Ecto neural progenitor cell (in vitro differentiated cells): ENCODE results near the gene GLMN.
A peak's percentile ranks its signal among the peaks of the same experiment; 100 is the strongest.

Experiments used
- DNase-seq: peaks from one replicate; pipeline ENCODE4 v3.0.0-alpha.2; 2018; ENCODE audit warnings: low spot score

GLMN gene

DNA sequence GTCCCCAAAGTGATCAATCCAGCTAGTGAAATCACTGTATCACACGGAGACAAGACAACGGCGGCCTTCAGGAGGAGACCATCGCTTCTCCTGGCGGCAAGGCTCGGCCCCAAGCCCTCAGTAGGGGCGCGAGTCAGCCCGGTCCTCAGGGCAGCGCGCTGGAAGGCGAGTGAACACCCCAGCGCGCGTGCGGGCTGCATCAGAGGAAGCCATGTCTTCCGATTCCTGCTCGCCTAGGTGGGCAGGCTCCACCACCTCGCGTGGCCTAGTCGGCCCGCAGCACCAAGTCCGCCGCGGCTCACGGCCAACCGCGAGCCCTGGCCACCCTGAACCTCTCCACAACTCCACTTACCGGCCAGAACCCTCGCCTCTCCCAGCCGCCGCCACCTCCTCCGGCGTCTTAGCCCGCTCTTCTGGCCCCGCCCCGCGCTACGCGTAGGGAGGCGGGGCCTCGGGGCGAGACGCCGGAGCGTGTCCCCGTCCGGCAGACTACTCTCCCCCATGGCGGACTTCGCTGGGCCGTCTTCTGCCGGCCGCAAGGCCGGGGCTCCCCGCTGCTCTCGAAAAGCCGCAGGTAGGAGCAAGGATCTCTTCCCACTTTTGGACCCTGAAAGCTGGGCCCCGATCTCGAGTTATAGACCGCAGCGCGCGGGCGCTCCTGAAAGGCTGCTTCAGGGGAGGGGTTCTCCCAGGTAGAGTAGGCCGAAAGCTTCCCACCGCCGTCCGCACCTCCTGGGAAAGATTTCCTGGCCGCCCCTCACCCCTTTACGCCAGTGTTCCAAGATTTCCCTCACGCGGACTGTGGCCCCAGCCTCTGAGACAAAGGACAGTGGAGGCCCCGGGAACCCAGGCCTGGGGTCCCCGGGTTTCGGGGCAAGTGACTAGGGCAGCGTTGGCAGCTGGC, at the start of gene GLMN, which contains the start of gene RPAP2:
TSS of gene GLMN (minus strand) at position 415 of the 904 bp plus-strand sequence. CDS start 988 bp downstream, outside the sequence.
TSS of gene RPAP2 (plus strand) at position 487 of the 904 bp plus-strand sequence. CDS start at position 502, 15 bp downstream.
- DNase-seq, result peak; percentile 88

DNA sequence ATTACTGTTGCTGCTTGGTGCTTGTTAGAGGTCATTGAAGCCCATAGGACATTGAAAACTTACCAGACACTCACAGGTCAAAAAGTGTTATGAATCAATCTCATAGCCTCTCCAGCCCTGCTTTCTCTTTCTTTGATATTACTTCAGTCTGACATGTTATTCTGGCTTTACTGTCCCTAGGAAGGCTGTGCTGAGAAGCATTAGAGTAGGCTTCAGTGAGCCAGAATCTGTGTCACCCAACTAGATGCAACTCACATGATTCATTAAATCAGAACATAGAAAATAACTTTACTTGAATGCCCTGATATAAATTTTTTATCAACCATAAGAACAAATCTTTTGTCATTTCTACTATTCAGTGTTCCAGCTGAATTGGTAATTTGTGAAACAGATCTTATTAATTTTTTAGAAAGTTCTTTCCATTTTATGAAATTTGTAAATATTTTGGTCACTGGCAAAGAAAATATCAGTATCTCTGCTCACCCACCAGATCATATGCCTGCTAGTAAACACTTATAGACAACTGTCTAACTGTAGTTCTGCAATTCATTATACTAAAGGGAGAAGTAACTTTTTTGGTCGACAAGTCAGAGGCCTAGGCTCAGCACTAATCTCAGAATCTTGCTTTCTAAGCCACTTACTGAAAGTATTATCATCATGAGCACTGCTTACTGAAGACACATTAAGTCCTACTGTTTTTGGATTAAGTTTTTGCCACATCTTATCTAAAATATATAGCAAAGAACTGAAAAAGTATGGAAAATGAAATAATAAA, 48.3 kb upstream of the GLMN start:
- DNase-seq, result no peak

- DNase-seq, result no peak
Observed at GRCh38 chr1:92343061-92343460, 44.3 kb upstream of the GLMN start.

DNA sequence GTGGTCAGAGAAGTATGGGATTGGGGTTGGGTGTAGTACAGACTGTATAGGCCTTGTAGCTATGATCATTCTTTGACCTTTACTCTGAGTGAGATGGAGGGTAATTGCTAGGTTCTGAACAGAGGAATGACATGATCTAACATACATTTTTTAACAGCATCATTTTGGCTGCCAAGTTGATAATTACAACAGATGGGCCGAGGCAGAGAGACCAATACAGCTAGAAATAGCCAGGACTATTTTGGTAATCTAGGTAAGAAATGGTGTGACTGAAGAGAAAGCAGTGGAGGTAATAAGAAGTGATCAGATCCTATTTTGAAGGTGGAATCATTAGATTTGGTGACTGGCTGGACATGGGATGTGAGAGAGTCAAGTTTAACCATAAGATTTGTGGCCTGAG, 43.6 kb upstream of the GLMN start:
- DNase-seq, result no peak

- no peak for DNase-seq
Observed at GRCh38 chr1:92340154-92340553, 41.4 kb upstream of the GLMN start.

DNA sequence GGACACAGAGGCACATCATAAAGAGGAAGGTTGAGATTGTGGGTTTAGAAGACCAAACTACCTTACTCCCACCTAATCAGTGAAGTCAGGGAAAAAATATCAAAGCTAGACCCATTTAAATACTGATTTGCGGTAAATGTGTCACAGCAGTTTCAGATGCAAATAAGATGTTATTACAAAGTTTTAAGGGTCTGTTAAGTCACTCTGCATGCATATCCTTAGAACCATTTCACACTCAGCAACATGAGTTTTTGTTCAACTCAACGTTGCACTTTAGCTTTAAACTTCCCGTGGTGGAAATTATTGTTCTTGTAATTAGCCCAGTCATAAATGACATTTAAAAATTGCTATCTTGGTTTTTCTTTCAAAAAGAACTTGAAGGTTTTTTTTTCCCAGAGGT, 34.9 kb upstream of the GLMN start:
- no peak for DNase-seq

- no peak for DNase-seq
Observed at GRCh38 chr1:92329347-92330129, 30.8 kb upstream of the GLMN start.

DNA sequence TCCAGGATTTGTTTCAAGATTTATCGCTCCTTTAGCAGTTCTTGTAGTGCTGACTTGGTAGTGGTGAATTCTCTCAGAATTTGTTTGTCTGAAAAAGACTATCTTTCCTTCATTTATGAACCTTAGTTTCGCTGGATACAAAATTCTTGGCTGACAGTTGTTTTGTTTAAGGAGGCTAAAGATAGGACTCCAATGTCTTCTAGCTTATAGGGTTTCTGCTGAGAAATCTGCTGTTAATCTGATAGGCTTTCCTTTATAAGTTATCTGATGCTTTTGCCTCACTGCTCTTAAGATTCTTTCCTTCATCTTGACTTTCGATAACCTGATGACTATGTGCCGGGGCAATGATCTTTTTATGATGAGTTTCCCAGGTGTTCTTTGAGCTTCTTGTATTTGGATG, 29.0 kb upstream of the GLMN start:
- DNase-seq, result no peak

GRCh38 chr1:92326681-92327080, 27.9 kb upstream of the GLMN start:
- no peak for DNase-seq

- no peak for DNase-seq
Observed at GRCh38 chr1:92324784-92325183, 26.0 kb upstream of the GLMN start.

- no peak for DNase-seq
Observed at GRCh38 chr1:92323473-92324453, 25.0 kb upstream of the GLMN start.

GRCh38 chr1:92317836-92318493, 19.2 kb upstream of the GLMN start:
- no peak for DNase-seq

DNA sequence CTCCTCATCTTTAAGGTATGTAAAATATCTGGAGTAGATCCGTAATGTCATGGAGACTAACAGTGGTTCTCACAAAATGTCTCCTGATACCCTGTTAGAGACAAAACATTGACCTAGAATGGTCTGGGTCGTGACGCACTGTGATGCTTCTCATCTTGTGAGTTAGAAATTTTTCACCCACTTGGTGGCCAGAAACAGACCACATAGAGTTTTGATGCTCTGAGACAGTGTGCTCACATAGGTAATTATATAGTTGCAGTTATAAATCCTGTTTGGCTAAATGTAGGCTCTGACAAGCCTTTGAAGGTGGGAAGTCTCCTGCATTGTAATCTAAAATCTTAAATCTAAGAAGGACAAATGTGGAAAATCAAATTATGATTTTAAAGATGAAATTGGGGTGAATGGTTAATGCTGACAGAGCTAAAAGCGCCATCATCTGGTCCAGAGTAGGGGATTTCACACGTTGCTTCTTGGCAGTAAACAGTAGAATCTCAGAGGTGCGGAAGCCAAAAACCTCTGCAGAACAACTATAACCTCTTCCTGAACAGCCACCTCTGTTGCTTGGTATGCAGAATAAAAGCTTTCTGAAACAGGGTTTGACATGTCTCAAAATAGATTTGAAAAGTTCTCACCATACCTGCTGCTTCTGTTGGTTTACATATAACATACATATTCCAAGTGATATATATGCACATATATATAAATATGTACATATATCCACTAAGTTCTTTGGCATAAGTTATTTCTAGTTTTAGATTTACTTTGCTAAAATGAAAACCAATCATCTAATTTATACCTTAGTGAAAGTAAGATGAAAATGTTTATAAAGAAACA, 17.2 kb upstream of the GLMN start:
- DNase-seq, result no peak

- DNase-seq, result no peak
Observed at GRCh38 chr1:92314024-92314423, 15.2 kb upstream of the GLMN start.

- no peak for DNase-seq
Observed at GRCh38 chr1:92310185-92310597, 11.4 kb upstream of the GLMN start.

- DNase-seq, result no peak
Observed at GRCh38 chr1:92307980-92308379, 9.2 kb upstream of the GLMN start.

GRCh38 chr1:92306020-92306419, 7.2 kb upstream of the GLMN start:
- no peak for DNase-seq

DNA sequence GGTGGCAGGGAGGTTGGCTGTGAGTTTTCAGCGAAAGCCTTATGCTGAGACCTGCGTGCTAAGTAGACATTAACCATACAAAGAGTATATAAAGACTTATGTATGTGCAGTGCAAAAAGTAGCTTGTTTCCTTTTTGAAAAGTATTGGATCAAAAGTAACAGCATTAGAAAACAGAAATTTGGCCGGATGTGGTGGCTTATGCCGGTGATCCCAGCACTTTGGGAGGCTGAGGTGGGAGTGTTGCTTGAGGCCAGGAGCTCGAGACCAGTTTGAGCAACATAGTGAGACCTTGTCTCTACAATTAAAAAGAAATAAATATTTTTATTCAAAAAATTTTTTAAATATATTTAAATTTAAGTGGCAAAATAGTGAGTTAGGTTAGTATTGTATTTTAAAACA, 2.2 kb upstream of the GLMN start:
- no peak for DNase-seq

DNA sequence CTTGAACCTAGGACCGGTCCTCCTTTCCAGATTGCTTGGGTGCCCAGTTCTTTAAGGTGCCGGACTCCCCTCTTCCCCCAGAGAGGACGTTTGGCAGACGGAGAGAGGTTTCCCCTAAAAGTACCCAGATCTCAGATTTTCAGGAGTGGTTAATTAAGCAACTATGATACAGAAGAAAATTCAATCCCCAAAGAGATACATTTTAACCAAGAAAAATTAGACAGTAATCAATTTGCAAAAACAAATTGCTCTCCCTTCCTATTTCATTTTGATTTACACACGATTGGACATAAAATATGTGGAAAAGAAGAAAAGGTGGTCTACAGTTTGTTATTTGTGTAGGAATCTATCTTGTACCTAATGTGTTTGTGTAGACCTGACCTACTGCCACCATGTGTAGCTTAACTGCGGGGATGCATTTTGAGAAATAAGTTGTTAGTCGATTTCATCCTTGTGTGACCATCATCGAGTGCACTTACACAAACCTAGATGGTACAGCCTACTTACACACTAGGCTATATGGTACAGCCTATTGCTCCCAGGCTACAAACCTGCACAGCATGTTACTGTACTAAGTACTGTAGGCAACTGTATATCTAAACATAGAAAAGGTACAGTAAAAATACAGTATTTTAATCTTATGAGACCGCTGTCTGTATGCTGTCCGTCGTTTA, 827 bp upstream of the GLMN start:
- no peak for DNase-seq
